ENCODE measurements around the gene SLC25A21.

DNA sequence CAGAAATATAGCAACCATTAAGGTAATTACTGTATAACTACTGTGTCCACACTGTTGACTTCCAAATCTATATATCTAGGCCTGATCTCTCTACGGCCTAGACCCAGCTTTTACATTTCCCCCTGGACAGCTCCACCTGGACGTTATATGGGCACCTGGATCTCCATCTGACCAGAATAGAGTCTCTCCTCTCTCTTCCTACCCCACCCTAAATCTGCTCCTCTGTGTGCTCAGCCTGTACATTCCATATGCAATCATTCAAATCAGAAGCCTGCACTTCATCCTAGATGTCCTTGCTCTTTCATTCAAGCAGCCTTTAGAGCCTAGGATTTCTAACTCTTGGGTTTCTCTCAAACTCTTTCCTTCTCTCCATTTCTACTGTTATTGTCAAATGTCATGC lies 255.7 kb downstream of the SLC25A21 start:
- TF ChIP-seq, protein P1, sequence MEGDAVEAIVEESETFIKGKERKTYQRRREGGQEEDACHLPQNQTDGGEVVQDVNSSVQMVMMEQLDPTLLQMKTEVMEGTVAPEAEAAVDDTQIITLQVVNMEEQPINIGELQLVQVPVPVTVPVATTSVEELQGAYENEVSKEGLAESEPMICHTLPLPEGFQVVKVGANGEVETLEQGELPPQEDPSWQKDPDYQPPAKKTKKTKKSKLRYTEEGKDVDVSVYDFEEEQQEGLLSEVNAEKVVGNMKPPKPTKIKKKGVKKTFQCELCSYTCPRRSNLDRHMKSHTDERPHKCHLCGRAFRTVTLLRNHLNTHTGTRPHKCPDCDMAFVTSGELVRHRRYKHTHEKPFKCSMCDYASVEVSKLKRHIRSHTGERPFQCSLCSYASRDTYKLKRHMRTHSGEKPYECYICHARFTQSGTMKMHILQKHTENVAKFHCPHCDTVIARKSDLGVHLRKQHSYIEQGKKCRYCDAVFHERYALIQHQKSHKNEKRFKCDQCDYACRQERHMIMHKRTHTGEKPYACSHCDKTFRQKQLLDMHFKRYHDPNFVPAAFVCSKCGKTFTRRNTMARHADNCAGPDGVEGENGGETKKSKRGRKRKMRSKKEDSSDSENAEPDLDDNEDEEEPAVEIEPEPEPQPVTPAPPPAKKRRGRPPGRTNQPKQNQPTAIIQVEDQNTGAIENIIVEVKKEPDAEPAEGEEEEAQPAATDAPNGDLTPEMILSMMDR (IDR thresholded peaks at IDR 0.05) = no peak
- TF ChIP-seq POLR2A (IDR thresholded peaks at IDR 0.05) = no peak

Data from lower leg skin (tissue), 3 donors.